Lower leg skin (tissue), 4 donors: ENCODE measurements around the gene PCMTD2. TPM values are rescaled to one million over a fixed set of nuclear protein-coding genes. Genes with fewer than 3 reads are reported as not detected.

Source experiments
- DNase-seq, 2 donors: peaks; one replicate each; pipeline ENCODE4 v3.0.0-alpha.2; 2019; ENCODE audit warnings: low spot score in 2 of 2
- H3K4me3 ChIP-seq: fragments of 200-600 bp; sonication (generic); 2 replicates; pipeline ENCODE4 v1.5.1; 2017; ENCODE audit warnings: mild to moderate bottlenecking, low read depth; ENCODE audit not compliant: poor library complexity, severe bottlenecking
- CTCF ChIP-seq, 3 donors: fragments of 450-650 bp; IDR thresholded peaks; one replicate each; pipeline ENCODE4 v1.5.1; 2016; ENCODE audit warnings: antibody characterized with exemption in 3 of 3, mild to moderate bottlenecking in 3 of 3, moderate library complexity in 2 of 3
- POLR2A ChIP-seq, 2 donors: fragments of 450-650 bp; IDR thresholded peaks; one replicate each; pipeline ENCODE4 v1.6.1; 2016 to 2017; ENCODE audit warnings: antibody characterized with exemption in 2 of 2, mild to moderate bottlenecking in 1 of 2, moderate library complexity in 1 of 2
- WGBS, 2 donors: methylation state at CpG; one replicate each; pipeline ENCODE4 v1.1.5; 2018; 5-methylcytosine and 5-hydroxymethylcytosine counted together
- intact Hi-C: fragments of 100-400 bp; cut with DNase I; formaldehyde crosslinking; loops from one replicate; pipeline ENCODE4 v1.15.0; 2023; ENCODE audit warnings: low total_unique reads
- total RNA-seq, 4 donors: library from RNA; depleted of rRNA; stranded (reverse); fragments of >200 nt; gene quantifications; one replicate each; pipeline ENCODE4 v1.1.0, GENCODE V29; 2016

Gene PCMTD2
- total RNA-seq, 4 donors from 2014 or later = 87.5 to 164 (median 132) TPM

- WGBS, 2 donors = 91 to 92% methylated on average over 26 of the region's 26 CpGs
- TF ChIP-seq CTCF (IDR thresholded peaks at IDR 0.05) = no peak
- TF ChIP-seq POLR2A (IDR thresholded peaks at IDR 0.05) = no peak
- no peak overlapping the region for H3K4me3 ChIP-seq
- intact Hi-C loops = no loop called here
- no peak for DNase-seq
Observed at GRCh38 chr20:64240243-64241015, 15.1 kb upstream of the PCMTD2 start.

DNA sequence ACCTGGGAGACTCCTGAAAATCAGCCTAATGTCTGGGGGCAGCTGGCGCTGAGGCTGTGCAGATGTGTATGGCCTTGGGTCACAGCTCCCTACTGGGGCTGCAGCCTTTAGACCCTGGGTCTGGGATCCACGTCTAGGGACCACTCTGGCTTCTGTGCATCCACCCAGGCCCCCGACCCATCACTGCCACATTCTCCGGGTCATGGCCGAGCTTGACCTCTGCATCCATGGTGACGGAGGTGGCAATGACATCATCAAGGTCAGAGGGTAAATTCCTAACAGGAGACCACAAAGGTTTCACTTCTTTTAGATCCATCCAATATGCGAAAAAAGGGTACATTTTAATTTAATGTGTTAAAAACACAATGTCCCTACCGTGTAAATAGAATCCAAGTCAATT, 14.5 kb upstream of the PCMTD2 start:
- DNase-seq = no peak

GRCh38 chr20:64242003-64242796, 13.3 kb upstream of the PCMTD2 start:
- WGBS, 2 donors = 82 to 88% methylated on average over 19 of the region's 19 CpGs
- H3K4me3 ChIP-seq = no peak overlapping the region
- intact Hi-C loops = no loop called here
- no peak for TF ChIP-seq POLR2A (IDR thresholded peaks at IDR 0.05)
- TF ChIP-seq CTCF (IDR thresholded peaks at IDR 0.05) = no peak
- DNase-seq = no peak

More for the DNA sequence above, 14.5 kb upstream of the PCMTD2 start:
- WGBS, 2 donors = 70 to 77% methylated on average over 8 of the region's 8 CpGs
- H3K4me3 ChIP-seq = no peak overlapping the region
- TF ChIP-seq CTCF (IDR thresholded peaks at IDR 0.05) (no peak), POLR2A (IDR thresholded peaks at IDR 0.05) (no peak)
- intact Hi-C loops = no loop called here

- H3K4me3 ChIP-seq = no peak overlapping the region
- peak in 1 of 2 donors; percentile 34 for DNase-seq
- intact Hi-C loops = no loop called here
- WGBS, 2 donors = 92% methylated on average over 4 of the region's 4 CpGs
- no peak for TF ChIP-seq CTCF (IDR thresholded peaks at IDR 0.05)
- TF ChIP-seq POLR2A (IDR thresholded peaks at IDR 0.05) = no peak
Observed at GRCh38 chr20:64242797-64243475, 12.6 kb upstream of the PCMTD2 start.

GRCh38 chr20:64244281-64244805, 11.2 kb upstream of the PCMTD2 start:
- no peak for TF ChIP-seq CTCF (IDR thresholded peaks at IDR 0.05)
- no peak for TF ChIP-seq POLR2A (IDR thresholded peaks at IDR 0.05)
- WGBS, 2 donors = 82 to 83% methylated on average over 2 of the region's 2 CpGs
- no peak overlapping the region for H3K4me3 ChIP-seq
- peak in 1 of 2 donors; percentile 36 for DNase-seq
- intact Hi-C loops = no loop called here
